BLaER1 (cell line): ENCODE data around the gene VWA3A.
"Not testable (repeated sequence)": the region's sequence is repeated elsewhere in the genome, so short reads cannot be mapped to it uniquely, and the experiment has no call there.

Experiments
- H3K27ac ChIP-seq: shearing (Covaris generic); formaldehyde crosslinking; 2 replicates; pipeline ENCODE4 v1.8.1; 2022
- H3K27me3 ChIP-seq: shearing (Covaris generic); formaldehyde crosslinking; 2 replicates; pipeline ENCODE4 v1.8.1; 2022
- H3K36me3 ChIP-seq: shearing (Covaris generic); formaldehyde crosslinking; 2 replicates; pipeline ENCODE4 v1.8.1; 2022
- H3K4me1 ChIP-seq: shearing (Covaris generic); formaldehyde crosslinking; 2 replicates; pipeline ENCODE4 v1.8.1; 2022
- H3K4me2 ChIP-seq: shearing (Covaris generic); formaldehyde crosslinking; 2 replicates; pipeline ENCODE4 v1.8.1; 2022
- H3K4me3 ChIP-seq: shearing (Covaris generic); formaldehyde crosslinking; 2 replicates; pipeline ENCODE4 v1.8.1; 2022
- H3K9ac ChIP-seq: shearing (Covaris generic); formaldehyde crosslinking; 2 replicates; pipeline ENCODE4 v1.8.1; 2022
- H3K9me3 ChIP-seq: shearing (Covaris generic); formaldehyde crosslinking; 2 replicates; pipeline ENCODE4 v1.8.1; 2022
- H4K20me1 ChIP-seq: shearing (Covaris generic); formaldehyde crosslinking; 2 replicates; pipeline ENCODE4 v1.8.1; 2022
- Cebpa-rat ChIP-seq: shearing (Covaris generic); IDR thresholded peaks from 2 replicates; pipeline ENCODE4 v1.8.1; 2022

The VWA3A gene

GRCh38 chr16:22194707-22195444 lies 102.5 kb downstream of the VWA3A start:
- no peak overlapping the region for H3K27ac ChIP-seq

GRCh38 chr16:22195445-22195694 lies 103.0 kb downstream of the VWA3A start:
- peaks cover 16% of the 10 kb centered on the region for H3K27me3 ChIP-seq
- H3K27ac ChIP-seq: no peak overlapping the region

More at GRCh38 chr16:22194707-22195444, 102.5 kb downstream of the VWA3A start:
- no peak for TF ChIP-seq Cebpa-rat
- Histone ChIP-seq H3K36me3 (no peaks in the 10 kb centered on the region), H3K9ac (no peak overlapping the region), H3K27me3 (peaks cover 16% of the 10 kb centered on the region), H4K20me1 (no peaks in the 10 kb centered on the region), H3K4me2 (peak overlapping the region; percentile 62), H3K4me3 (no peak overlapping the region), H3K9me3 (no peaks in the 10 kb centered on the region), H3K4me1 (peaks cover 34% of the 10 kb centered on the region)

GRCh38 chr16:22195695-22196558 lies 103.6 kb downstream of the VWA3A start:
- peak overlapping the region; percentile 69 for H3K4me3 ChIP-seq
- peak overlapping the region; percentile 67; the same call in 1 of the 2 replicates for H3K9ac ChIP-seq
- TF ChIP-seq Cebpa-rat: no peak
- H3K27me3 ChIP-seq: peaks cover 16% of the 10 kb centered on the region
- H3K36me3 ChIP-seq: no peaks in the 10 kb centered on the region
- H3K27ac ChIP-seq: no peak overlapping the region
- peak overlapping the region; percentile 62 for H3K4me2 ChIP-seq
- H4K20me1 ChIP-seq: no peaks in the 10 kb centered on the region
- peaks cover 34% of the 10 kb centered on the region for H3K4me1 ChIP-seq
- H3K9me3 ChIP-seq: no peaks in the 10 kb centered on the region

More at GRCh38 chr16:22195445-22195694, 103.0 kb downstream of the VWA3A start:
- no peak for TF ChIP-seq Cebpa-rat
- Histone ChIP-seq H3K9ac (no peak overlapping the region), H4K20me1 (no peaks in the 10 kb centered on the region), H3K4me1 (peaks cover 34% of the 10 kb centered on the region), H3K36me3 (no peaks in the 10 kb centered on the region), H3K9me3 (no peaks in the 10 kb centered on the region), H3K4me3 (peak overlapping the region; percentile 69; the same call in 1 of the 2 replicates), H3K4me2 (peak overlapping the region; percentile 62)

GRCh38 chr16:22196559-22197168 lies 104.3 kb downstream of the VWA3A start:
- Histone ChIP-seq H3K4me2 (peak overlapping the region; percentile 62), H3K4me1 (peaks cover 30% of the 10 kb centered on the region), H3K27me3 (peaks cover 16% of the 10 kb centered on the region), H3K4me3 (peak overlapping the region; percentile 69; the same call in 1 of the 2 replicates)
- not testable (repeated sequence) for H3K36me3 ChIP-seq, H3K9me3 ChIP-seq, H3K27ac ChIP-seq, H4K20me1 ChIP-seq, H3K9ac ChIP-seq

GRCh38 chr16:22198547-22199293 lies 106.4 kb downstream of the VWA3A start:
- Histone ChIP-seq H3K4me3 (no peak overlapping the region), H3K36me3 (no peaks in the 10 kb centered on the region), H3K9ac (no peak overlapping the region), H4K20me1 (no peaks in the 10 kb centered on the region), H3K4me2 (no peak overlapping the region), H3K9me3 (no peaks in the 10 kb centered on the region), H3K27me3 (peaks cover 5% of the 10 kb centered on the region), H3K27ac (no peak overlapping the region), H3K4me1 (peaks cover 16% of the 10 kb centered on the region)
- TF ChIP-seq Cebpa-rat: no peak

- peaks cover 13% of the 10 kb centered on the region for H3K4me1 ChIP-seq
- H3K27ac ChIP-seq: no peak overlapping the region
- no peaks in the 10 kb centered on the region for H3K9me3 ChIP-seq
- H4K20me1 ChIP-seq: peaks cover 2% of the 10 kb centered on the region
- no peak for TF ChIP-seq Cebpa-rat
- H3K27me3 ChIP-seq: no peaks in the 10 kb centered on the region
- no peaks in the 10 kb centered on the region for H3K36me3 ChIP-seq
- no peak overlapping the region for H3K9ac ChIP-seq
- no peak overlapping the region for H3K4me3 ChIP-seq
- no peak overlapping the region for H3K4me2 ChIP-seq
Measured at GRCh38 chr16:22202261-22202637, 109.9 kb downstream of the VWA3A start.

- no peak overlapping the region for H3K27ac ChIP-seq
- peaks cover 11% of the 10 kb centered on the region for H4K20me1 ChIP-seq
- peaks cover 22% of the 10 kb centered on the region for H3K4me1 ChIP-seq
- no peak overlapping the region for H3K9ac ChIP-seq
- no peaks in the 10 kb centered on the region for H3K27me3 ChIP-seq
- H3K4me2 ChIP-seq: no peak overlapping the region
- no peaks in the 10 kb centered on the region for H3K9me3 ChIP-seq
- no peak for TF ChIP-seq Cebpa-rat
- H3K36me3 ChIP-seq: no peaks in the 10 kb centered on the region
- H3K4me3 ChIP-seq: no peak overlapping the region
Measured at GRCh38 chr16:22203091-22203490, 110.8 kb downstream of the VWA3A start.

GRCh38 chr16:22204091-22204655 lies 111.8 kb downstream of the VWA3A start:
- Histone ChIP-seq H3K9me3 (no peaks in the 10 kb centered on the region), H3K36me3 (peaks cover 2% of the 10 kb centered on the region), H3K27ac (no peak overlapping the region), H3K27me3 (no peaks in the 10 kb centered on the region), H3K4me1 (peaks cover 28% of the 10 kb centered on the region), H3K9ac (no peak overlapping the region), H3K4me3 (no peak overlapping the region), H3K4me2 (no peak overlapping the region), H4K20me1 (peaks cover 22% of the 10 kb centered on the region)
- no peak for TF ChIP-seq Cebpa-rat

- TF ChIP-seq Cebpa-rat: no peak
- peaks cover 17% of the 10 kb centered on the region for H3K36me3 ChIP-seq
- H4K20me1 ChIP-seq: peaks cover 36% of the 10 kb centered on the region
- H3K9ac ChIP-seq: peak overlapping the region; percentile 87; the same call in 1 of the 2 replicates
- H3K27ac ChIP-seq: peak overlapping the region; percentile 85
- H3K9me3 ChIP-seq: peaks cover 5% of the 10 kb centered on the region
- peaks cover 42% of the 10 kb centered on the region for H3K4me1 ChIP-seq
- peak overlapping the region; percentile 85 for H3K4me2 ChIP-seq
- H3K4me3 ChIP-seq: peak overlapping the region; percentile 90
- no peaks in the 10 kb centered on the region for H3K27me3 ChIP-seq
Measured at GRCh38 chr16:22205577-22206012, 113.3 kb downstream of the VWA3A start.
